ENCODE data around the gene SLC36A4.
"Not testable (repeated sequence)": the region's sequence is repeated elsewhere in the genome, so short reads cannot be mapped to it uniquely, and the experiment has no call there.

Gene SLC36A4

DNA sequence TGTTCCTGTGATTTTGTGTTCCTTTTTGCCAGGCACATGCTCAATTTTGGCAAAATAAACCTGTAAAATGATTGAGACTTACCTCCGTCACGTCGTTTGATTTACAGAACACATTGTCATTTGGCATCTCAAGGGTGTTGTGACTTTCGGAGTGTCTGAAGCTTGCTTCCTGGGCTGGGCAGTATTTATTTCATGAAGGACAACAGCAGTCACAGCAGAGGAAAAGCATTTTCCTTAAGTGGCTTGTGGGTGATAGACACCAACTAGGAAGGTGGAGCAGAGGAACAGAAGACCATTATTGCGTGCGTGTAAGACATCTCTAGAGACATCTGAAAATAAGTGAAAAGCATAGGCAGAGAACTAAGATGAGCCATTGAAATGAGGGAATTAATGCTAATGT, 80.2 kb downstream of the SLC36A4 start:
- DNase-seq = no peak

GRCh38 chr11:93116641-93117441, 81.0 kb downstream of the SLC36A4 start:
- no peak for DNase-seq

- no peak for DNase-seq
Observed at GRCh38 chr11:93114304-93114703, 83.5 kb downstream of the SLC36A4 start.

- no peak for DNase-seq
Observed at GRCh38 chr11:93113824-93114223, 84.0 kb downstream of the SLC36A4 start.

DNA sequence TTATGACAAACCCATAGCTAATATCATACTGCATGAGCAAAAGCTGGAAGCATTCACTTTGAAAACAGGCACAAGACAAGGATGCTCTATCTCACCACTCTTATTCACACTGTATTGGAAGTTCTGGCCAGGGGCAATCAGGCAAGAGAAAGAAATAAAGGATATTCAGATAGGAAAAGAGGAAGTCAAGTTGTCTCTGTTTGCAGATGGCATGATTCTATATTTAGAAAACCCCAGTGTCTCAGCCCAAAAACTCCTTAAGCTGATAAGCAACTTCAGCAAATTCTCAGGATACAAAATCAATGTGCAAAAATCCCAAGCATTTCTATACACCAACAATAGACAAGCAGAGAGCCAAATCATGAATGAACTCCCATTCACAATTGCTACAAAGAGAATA, 86.6 kb downstream of the SLC36A4 start:
- not testable (repeated sequence) for DNase-seq

- DNase-seq = no peak
Observed at GRCh38 chr11:93100211-93100610, 97.6 kb downstream of the SLC36A4 start.

- DNase-seq = no peak
Observed at GRCh38 chr11:93099806-93100205, 98.0 kb downstream of the SLC36A4 start.
